IMR-90 (cell line): Measurements from ENCODE around the gene MXD4.

Experiments used
- CEBPB ChIP-seq: IDR thresholded peaks from 2 replicates; pipeline ENCODE4 v1.6.1; 2012; ENCODE audit warnings: low read depth, low read length, improper control_type of control experiment
- FOS ChIP-seq: fragments of 150-350 bp; IDR thresholded peaks from 2 replicates; pipeline ENCODE4 v1.6.1; 2016; ENCODE audit warnings: low read depth, low read length
- MXI1 ChIP-seq: IDR thresholded peaks from 2 replicates; pipeline ENCODE4 v1.6.1; 2012; ENCODE audit warnings: low read depth, mild to moderate bottlenecking, low read length, moderate library complexity, borderline replicate concordance
- POLR2A ChIP-seq: IDR thresholded peaks from 2 replicates; pipeline ENCODE4 v1.6.1; 2012; ENCODE audit warnings: mild to moderate bottlenecking, low read depth, low read length
- SMC3 ChIP-seq: fragments of 150-350 bp; IDR thresholded peaks from 2 replicates; pipeline ENCODE4 v1.6.1; 2016; ENCODE audit warnings: low read depth, mild to moderate bottlenecking, antibody characterized with exemption, low read length, moderate library complexity
- TF ChIP-seq, protein P1 (sequence below): conservative IDR thresholded peaks from 2 replicates; pipeline ENCODE4 v1.5.1; 2012; ENCODE audit warnings: mild to moderate bottlenecking, low read depth, low read length, improper control_type of control experiment
- TF ChIP-seq, protein P2 (sequence below): fragments of 150-350 bp; IDR thresholded peaks from 2 replicates; pipeline ENCODE4 v1.6.1; 2016; ENCODE audit warnings: low read depth, mild to moderate bottlenecking, low read length, moderate library complexity, borderline replicate concordance
- TF ChIP-seq, protein P3 (sequence below): fragments of 150-350 bp; IDR thresholded peaks from 2 replicates; pipeline ENCODE4 v1.6.1; 2017; ENCODE audit warnings: mild to moderate bottlenecking, antibody characterized with exemption, low read length, low read depth

DNA sequence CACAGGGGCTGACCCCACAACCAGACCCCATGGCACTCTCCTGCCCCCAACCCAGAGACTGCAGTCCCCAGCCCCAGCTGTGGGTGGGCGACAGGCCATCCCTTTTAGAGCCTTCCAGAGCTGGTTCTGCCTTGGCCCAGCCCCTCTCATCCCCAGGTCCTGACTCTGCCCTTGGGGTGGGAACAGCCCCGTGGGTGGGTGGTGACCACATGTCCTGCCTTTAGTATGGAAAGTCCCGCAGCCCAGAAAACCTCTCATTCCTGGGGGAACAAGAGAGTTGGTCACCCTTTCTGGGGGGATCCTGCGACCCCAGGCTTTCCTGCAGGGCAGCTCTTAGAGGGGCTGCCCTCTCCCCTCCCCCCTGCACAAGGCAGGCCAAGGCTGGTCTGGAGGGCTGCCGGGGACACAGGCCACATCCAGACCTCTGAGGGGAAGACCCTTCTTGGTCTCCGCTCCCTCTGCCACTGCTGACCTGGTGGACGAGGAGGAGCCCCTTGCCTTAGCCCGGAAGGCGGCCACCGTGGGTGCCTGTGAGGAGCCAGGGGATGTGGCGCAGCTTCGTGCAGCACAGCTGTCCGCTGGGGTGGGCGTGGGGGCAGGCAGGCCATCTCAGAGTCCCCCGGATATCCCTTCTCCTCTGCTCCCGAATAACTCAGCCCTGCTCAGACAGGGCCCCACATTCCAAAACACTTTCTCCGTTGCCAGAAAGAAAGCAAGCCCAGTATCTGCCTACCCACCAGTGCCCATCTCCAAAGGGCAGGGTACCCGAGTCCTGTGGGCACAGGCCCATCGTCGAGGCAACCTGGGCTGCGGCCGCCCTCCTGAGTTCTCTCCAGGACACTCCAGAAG, 6.7 kb upstream of the MXD4 start:
- TF ChIP-seq, protein P1, sequence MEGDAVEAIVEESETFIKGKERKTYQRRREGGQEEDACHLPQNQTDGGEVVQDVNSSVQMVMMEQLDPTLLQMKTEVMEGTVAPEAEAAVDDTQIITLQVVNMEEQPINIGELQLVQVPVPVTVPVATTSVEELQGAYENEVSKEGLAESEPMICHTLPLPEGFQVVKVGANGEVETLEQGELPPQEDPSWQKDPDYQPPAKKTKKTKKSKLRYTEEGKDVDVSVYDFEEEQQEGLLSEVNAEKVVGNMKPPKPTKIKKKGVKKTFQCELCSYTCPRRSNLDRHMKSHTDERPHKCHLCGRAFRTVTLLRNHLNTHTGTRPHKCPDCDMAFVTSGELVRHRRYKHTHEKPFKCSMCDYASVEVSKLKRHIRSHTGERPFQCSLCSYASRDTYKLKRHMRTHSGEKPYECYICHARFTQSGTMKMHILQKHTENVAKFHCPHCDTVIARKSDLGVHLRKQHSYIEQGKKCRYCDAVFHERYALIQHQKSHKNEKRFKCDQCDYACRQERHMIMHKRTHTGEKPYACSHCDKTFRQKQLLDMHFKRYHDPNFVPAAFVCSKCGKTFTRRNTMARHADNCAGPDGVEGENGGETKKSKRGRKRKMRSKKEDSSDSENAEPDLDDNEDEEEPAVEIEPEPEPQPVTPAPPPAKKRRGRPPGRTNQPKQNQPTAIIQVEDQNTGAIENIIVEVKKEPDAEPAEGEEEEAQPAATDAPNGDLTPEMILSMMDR: no peak
- TF ChIP-seq, protein P2, sequence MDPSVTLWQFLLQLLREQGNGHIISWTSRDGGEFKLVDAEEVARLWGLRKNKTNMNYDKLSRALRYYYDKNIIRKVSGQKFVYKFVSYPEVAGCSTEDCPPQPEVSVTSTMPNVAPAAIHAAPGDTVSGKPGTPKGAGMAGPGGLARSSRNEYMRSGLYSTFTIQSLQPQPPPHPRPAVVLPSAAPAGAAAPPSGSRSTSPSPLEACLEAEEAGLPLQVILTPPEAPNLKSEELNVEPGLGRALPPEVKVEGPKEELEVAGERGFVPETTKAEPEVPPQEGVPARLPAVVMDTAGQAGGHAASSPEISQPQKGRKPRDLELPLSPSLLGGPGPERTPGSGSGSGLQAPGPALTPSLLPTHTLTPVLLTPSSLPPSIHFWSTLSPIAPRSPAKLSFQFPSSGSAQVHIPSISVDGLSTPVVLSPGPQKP: no peak
- TF ChIP-seq POLR2A (no peak), SMC3 (no peak), FOS (no peak), MXI1 (no peak), CEBPB (no peak)
- TF ChIP-seq, protein P3, sequence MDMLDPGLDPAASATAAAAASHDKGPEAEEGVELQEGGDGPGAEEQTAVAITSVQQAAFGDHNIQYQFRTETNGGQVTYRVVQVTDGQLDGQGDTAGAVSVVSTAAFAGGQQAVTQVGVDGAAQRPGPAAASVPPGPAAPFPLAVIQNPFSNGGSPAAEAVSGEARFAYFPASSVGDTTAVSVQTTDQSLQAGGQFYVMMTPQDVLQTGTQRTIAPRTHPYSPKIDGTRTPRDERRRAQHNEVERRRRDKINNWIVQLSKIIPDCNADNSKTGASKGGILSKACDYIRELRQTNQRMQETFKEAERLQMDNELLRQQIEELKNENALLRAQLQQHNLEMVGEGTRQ: no peak
